SU-DHL-6 (cell line): ENCODE results near the gene BCLAF1.
A peak's percentile ranks its signal among the peaks of the same experiment; 100 is the strongest.

Source experiments
- H2AFZ ChIP-seq: fragments of 200-600 bp; sonication (generic); 2 replicates; pipeline ENCODE4 v1.6.1; 2014; ENCODE audit warnings: low read depth, mild to moderate bottlenecking, moderate library complexity, mixed read lengths, antibody characterized with exemption, low read length; ENCODE audit not compliant: severe bottlenecking
- H3F3A ChIP-seq: fragments of 200-600 bp; shearing (Covaris generic); 2 replicates; pipeline ENCODE4 v1.6.0; 2016; ENCODE audit warnings: antibody characterized with exemption, mild to moderate bottlenecking; ENCODE audit not compliant: insufficient read depth
- H3K27ac ChIP-seq: fragments of 200-600 bp; sonication (generic); 2 replicates; pipeline ENCODE4 v1.5.1; 2016; ENCODE audit warnings: low read depth, mild to moderate bottlenecking, low read length, moderate library complexity, mixed read lengths
- H3K27me3 ChIP-seq: fragments of 200-600 bp; sonication (generic), shearing (Covaris generic); 2 replicates; pipeline ENCODE4 v1.6.0; 2014; ENCODE audit warnings: mild to moderate bottlenecking, low read length
- H3K36me3 ChIP-seq: fragments of 200-600 bp; sonication (generic); 2 replicates; pipeline ENCODE4 v1.6.1; 2014; ENCODE audit warnings: mild to moderate bottlenecking, low read length, mixed read lengths
- H3K4me2 ChIP-seq: fragments of 300-600, 200-600 bp; shearing (Covaris generic), sonication (generic); 2 replicates; pipeline ENCODE4 v1.6.0; 2014; ENCODE audit warnings: low read length, low read depth, mild to moderate bottlenecking; ENCODE audit not compliant: poor library complexity, severe bottlenecking
- H3K4me3 ChIP-seq: fragments of 200-600 bp; sonication (generic); 2 replicates; pipeline ENCODE4 v1.5.1; 2014; ENCODE audit warnings: antibody characterized with exemption, low read length, mild to moderate bottlenecking, mixed read lengths; ENCODE audit not compliant: insufficient read depth, poor library complexity, severe bottlenecking
- H3K79me2 ChIP-seq: fragments of 200-600 bp; sonication (generic); 2 replicates; pipeline ENCODE4 v1.6.1; 2014; ENCODE audit warnings: mild to moderate bottlenecking, low read length, moderate library complexity; ENCODE audit not compliant: insufficient read depth
- H3K9ac ChIP-seq: fragments of 200-600 bp; sonication (generic); 2 replicates; pipeline ENCODE4 v1.7.0; 2014; ENCODE audit warnings: mild to moderate bottlenecking, low read length
- H3K9me2 ChIP-seq: fragments of 200-600 bp; sonication (generic); replicated peaks from 2 replicates; pipeline ENCODE4 v1.6.1; 2014; ENCODE audit warnings: low read length; ENCODE audit not compliant: insufficient read depth
- H3K9me3 ChIP-seq: fragments of 200-600 bp; sonication (generic); 2 replicates; pipeline ENCODE4 v1.6.1; 2014; ENCODE audit warnings: low read length, mixed read lengths; ENCODE audit not compliant: insufficient read depth
- H4K20me1 ChIP-seq: fragments of 200-600 bp; sonication (generic); 2 replicates; pipeline ENCODE4 v1.6.1; 2014; ENCODE audit warnings: low read depth, mild to moderate bottlenecking, antibody characterized with exemption, low read length, moderate library complexity, mixed read lengths
- EZH2phosphoT487 ChIP-seq: fragments of 200-600 bp; sonication (generic), shearing (Covaris generic); conservative IDR thresholded peaks from 2 replicates; pipeline ENCODE4 v1.6.1; 2018; ENCODE audit warnings: mild to moderate bottlenecking, antibody characterized with exemption, low read length, moderate library complexity, mixed read lengths
- TF ChIP-seq, protein P1 (sequence below): fragments of 200-600 bp; sonication (generic); IDR thresholded peaks from one replicate; pipeline ENCODE4 v1.5.1; 2017; ENCODE audit warnings: antibody characterized with exemption, mild to moderate bottlenecking, low read length, moderate library complexity; ENCODE audit not compliant: insufficient read depth, poor library complexity, severe bottlenecking

Gene BCLAF1

DNA sequence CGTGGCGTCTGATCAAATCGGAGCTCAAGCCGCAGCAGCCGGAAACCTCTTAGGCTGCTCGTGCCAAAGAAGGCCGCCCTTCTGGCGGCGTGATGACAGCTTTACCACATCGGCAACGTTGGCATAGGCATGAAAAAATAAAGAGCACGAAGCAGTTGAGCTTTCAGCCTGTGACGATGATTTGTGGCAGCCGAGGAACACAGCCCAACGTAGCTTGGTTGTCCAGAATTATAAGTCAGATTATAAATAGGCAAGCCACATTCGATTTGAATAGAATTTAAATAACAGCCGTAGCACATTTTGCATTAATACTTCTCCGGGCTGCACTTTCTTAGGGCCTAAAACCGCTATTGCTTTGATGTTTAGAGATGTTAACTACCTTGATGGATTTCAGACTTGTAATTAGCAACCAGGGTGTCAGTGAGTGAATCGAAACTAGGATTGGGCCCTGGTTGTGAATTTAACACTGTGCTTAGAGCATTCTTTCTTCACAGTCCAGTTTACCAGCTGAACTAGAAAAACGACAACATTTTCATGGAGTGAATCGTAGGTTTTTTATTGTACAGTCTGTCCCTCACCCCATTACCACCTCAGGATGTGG lies 864 bp upstream of the BCLAF1 start:
- peak overlapping the region; percentile 76 for H3K4me3 ChIP-seq

DNA sequence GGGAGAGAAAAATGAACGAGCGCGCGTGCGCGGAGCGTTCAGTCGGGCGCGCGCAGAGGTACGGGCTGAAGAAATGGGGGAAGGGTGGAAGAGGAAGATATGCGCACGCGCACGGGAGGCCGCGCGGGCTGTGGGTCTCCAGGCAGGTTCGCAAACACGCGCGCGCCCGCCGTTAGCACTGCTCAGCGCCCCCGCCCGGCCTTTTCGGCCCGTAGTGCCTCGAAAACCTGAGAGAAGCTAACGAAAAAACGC lies 393 bp downstream of the BCLAF1 start:
- Histone ChIP-seq H2AFZ (no peak overlapping the region), H3K4me2 (peak overlapping the region; percentile 70), H3K27me3 (no peaks in the 10 kb centered on the region), H3F3A (peaks cover 23% of the 10 kb centered on the region), H3K27ac (peak overlapping the region; percentile 95), H3K36me3 (peaks cover 5% of the 10 kb centered on the region; the same call in 1 of the 2 replicates), H3K9me3 (no peaks in the 10 kb centered on the region), H3K4me3 (peak overlapping the region; percentile 98), H3K79me2 (peaks cover 53% of the 10 kb centered on the region), H3K9me2 (no peaks in the 10 kb centered on the region), H4K20me1 (peaks cover 42% of the 10 kb centered on the region), H3K9ac (peak overlapping the region; percentile 100)
- TF ChIP-seq EZH2phosphoT487: no peak
- TF ChIP-seq, protein P1, sequence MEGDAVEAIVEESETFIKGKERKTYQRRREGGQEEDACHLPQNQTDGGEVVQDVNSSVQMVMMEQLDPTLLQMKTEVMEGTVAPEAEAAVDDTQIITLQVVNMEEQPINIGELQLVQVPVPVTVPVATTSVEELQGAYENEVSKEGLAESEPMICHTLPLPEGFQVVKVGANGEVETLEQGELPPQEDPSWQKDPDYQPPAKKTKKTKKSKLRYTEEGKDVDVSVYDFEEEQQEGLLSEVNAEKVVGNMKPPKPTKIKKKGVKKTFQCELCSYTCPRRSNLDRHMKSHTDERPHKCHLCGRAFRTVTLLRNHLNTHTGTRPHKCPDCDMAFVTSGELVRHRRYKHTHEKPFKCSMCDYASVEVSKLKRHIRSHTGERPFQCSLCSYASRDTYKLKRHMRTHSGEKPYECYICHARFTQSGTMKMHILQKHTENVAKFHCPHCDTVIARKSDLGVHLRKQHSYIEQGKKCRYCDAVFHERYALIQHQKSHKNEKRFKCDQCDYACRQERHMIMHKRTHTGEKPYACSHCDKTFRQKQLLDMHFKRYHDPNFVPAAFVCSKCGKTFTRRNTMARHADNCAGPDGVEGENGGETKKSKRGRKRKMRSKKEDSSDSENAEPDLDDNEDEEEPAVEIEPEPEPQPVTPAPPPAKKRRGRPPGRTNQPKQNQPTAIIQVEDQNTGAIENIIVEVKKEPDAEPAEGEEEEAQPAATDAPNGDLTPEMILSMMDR: no peak

More for the DNA sequence above, 864 bp upstream of the BCLAF1 start:
- H4K20me1 ChIP-seq: peaks cover 29% of the 10 kb centered on the region
- TF ChIP-seq, protein P1: no peak
- TF ChIP-seq EZH2phosphoT487: no peak
- peaks cover 3% of the 10 kb centered on the region; the same call in 1 of the 2 replicates for H3K36me3 ChIP-seq
- H3K9ac ChIP-seq: peak overlapping the region; percentile 100
- peaks cover 23% of the 10 kb centered on the region for H3F3A ChIP-seq
- H3K4me2 ChIP-seq: peak overlapping the region; percentile 87
- no peaks in the 10 kb centered on the region for H3K9me2 ChIP-seq
- peak overlapping the region; percentile 30 for H2AFZ ChIP-seq
- peaks cover 40% of the 10 kb centered on the region for H3K79me2 ChIP-seq
- H3K9me3 ChIP-seq: no peaks in the 10 kb centered on the region
- H3K27ac ChIP-seq: peak overlapping the region; percentile 95
- no peaks in the 10 kb centered on the region for H3K27me3 ChIP-seq

DNA sequence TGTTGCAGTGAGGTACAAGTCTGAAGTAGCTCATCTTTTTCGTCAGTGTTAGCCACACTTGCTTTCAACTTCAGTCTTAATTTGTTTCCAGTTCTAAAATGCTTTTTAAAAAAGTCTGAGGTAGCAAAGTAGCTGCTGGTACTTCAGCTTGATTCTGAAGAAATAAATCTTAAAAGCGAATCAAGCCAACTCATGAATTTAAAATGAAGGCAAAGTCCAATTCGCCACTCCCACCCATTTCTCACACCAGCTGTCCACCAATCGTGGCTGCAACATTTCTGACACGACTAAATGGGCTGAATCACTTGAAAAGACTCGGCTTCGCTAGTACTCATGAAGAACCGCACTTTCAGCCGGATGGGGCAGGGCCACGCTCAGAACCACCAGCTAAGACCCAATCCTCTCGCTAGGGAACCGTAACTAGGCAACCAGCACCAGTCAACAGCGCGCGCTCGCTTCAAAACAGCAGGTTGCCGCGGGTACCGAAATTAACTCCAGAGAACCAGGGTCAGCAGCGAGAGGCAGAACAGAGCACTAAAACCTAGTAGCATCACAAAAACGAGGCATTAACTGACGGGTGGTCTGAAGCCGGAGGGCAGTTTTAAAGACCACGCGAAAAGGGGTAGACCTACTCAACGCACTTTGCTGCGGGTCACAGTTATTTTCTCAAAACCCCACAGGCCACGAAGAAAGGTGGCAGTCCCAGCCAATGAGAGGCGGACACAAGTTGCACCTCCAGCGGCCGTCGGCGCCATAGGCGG lies 900 bp downstream of the BCLAF1 start:
- Histone ChIP-seq H4K20me1 (peaks cover 46% of the 10 kb centered on the region), H3K9me2 (no peaks in the 10 kb centered on the region), H3K9ac (peak overlapping the region; percentile 100), H3K27me3 (no peaks in the 10 kb centered on the region), H2AFZ (no peak overlapping the region), H3K27ac (peak overlapping the region; percentile 95), H3K9me3 (no peaks in the 10 kb centered on the region), H3K36me3 (peaks cover 5% of the 10 kb centered on the region; the same call in 1 of the 2 replicates), H3F3A (peaks cover 23% of the 10 kb centered on the region), H3K4me3 (peak overlapping the region; percentile 98), H3K79me2 (peaks cover 58% of the 10 kb centered on the region), H3K4me2 (peak overlapping the region; percentile 70)
- TF ChIP-seq EZH2phosphoT487: no peak
- TF ChIP-seq, protein P1: no peak
